Stimulated activated CD4-positive, alpha-beta T cell treated with anti-CD3 and anti-CD28 coated beads, Interleukin-4, amount 100 ng/mL, for 24 hours (primary cell): ENCODE results near the gene GRIA1.

ENCODE experiments used
- DNase-seq: peaks from one replicate; pipeline ENCODE4 v3.0.0-alpha.2; 2020

The GRIA1 gene

DNA sequence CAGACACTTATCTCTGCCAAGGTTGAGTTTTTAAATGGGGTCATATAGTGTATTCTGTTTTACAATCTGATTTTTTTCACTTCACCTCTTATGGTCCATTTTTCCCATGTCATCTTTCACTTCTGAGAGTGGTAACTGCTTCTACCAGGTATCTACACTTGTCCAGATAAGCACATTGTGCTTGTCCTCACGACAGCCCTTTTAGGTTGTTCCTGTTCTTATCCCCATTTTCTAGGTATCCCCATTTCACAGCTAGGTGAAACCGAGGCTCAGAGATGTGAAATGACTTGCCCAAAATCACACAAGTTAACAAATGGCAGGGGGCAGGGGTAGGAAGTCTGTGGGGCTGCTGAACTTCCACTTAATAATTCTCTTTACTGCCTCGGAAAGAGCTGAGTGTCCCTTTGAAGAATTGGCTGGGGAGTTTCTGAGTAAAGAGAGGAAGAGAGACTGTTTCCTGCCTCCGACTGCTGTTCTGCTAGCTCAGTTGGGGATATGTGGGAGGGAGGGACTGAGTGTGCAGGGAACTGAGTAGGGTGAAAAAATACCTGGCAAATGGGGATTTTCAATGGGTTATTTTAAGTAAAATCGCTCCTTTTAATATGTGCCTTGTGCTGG is 255.4 kb downstream of the GRIA1 start:
- no peak for DNase-seq

DNA sequence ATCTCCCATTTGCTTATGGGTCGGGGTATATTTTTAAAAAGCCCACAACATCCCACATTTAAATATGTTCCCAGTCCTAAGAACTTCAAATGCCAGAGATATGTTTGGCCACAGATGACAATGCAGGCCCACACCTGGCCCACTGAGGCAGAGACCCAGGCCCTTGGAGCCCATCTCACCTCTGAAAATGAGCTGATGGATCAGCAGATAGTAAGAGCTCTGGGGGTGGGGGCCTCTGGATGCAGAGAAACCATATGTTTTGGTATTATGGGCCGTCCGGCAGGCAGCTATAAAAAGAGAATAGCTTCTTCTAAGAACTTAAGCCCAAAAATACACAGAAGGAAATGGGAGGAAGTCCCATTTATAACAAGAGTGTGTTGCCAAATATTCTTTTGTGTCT is 256.0 kb downstream of the GRIA1 start:
- DNase-seq, result no peak

DNA sequence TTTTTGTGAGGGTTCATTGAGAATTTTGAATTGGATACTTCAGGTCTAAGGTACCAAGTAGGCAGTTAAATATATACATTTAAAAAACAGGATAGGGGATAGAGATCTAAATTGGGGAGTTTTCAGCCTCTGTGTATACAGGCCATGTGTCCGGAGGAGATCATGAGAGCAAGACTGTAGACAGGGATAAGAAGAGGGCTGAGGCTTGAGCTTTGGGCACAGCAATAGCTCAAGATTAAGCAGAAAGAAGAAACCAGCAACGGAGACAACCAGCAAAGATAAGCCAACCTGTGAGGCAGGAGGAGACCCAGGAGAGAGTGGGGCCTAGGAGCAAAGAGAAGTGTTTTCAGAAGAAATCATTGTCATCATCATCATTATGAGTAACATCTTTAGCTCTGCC is 258.4 kb downstream of the GRIA1 start:
- no peak for DNase-seq

DNA sequence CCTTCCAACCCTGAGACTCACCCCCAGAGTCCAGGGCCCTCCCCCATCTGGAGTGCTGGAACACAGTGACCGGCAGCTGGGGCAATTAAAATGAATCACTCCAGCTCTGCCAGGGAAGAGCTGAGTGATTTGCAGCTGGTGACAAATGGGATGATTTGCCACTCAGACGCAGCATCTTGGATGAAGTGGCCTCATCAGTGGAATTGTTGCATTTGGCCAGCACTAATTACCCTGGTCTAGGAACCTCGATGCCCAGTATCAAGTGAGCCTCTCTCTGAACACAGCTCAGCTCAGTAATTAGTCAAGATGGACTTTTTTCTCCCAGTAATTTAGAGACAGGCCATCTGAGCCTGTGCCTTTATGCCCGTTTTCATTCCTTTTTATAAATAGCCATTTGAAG is 259.5 kb downstream of the GRIA1 start:
- no peak for DNase-seq

DNA sequence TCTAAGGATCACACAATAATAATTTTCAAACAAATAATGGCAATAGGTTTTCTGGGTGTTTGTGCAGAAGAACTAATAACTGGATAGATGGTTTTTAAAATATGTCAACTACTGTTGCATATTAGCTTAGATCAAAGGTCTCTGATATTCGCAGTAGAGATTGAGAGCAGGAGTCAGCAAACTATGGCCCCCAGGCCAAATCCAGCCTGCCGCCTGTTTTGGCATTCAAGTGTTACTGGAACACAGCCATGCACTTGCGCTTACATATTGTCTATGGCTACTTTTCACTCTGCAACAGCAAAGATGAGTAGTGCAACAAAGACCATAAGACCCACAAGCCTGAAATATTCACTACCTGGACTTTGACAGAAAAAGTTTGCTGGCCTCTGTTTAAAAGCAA is 260.8 kb downstream of the GRIA1 start:
- DNase-seq, result no peak

DNA sequence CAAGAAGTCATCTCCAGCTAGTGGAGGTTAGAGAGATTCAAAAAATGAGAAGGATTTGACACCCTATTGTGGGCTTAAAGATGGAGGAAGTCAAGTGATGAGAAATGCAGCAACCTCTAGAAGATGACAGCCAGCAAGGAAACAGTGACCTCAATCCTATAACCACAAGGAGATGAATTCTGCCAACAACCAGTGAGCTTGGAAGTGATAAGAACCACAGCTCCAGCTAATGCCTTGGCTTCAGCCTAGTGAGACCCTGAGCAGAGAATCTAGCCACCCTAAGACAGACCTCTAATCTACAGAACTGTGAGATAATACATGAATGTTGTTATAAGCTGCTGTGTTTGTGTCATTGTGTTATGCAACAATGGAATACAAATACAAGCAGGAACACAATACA is 262.4 kb downstream of the GRIA1 start:
- no peak for DNase-seq

DNA sequence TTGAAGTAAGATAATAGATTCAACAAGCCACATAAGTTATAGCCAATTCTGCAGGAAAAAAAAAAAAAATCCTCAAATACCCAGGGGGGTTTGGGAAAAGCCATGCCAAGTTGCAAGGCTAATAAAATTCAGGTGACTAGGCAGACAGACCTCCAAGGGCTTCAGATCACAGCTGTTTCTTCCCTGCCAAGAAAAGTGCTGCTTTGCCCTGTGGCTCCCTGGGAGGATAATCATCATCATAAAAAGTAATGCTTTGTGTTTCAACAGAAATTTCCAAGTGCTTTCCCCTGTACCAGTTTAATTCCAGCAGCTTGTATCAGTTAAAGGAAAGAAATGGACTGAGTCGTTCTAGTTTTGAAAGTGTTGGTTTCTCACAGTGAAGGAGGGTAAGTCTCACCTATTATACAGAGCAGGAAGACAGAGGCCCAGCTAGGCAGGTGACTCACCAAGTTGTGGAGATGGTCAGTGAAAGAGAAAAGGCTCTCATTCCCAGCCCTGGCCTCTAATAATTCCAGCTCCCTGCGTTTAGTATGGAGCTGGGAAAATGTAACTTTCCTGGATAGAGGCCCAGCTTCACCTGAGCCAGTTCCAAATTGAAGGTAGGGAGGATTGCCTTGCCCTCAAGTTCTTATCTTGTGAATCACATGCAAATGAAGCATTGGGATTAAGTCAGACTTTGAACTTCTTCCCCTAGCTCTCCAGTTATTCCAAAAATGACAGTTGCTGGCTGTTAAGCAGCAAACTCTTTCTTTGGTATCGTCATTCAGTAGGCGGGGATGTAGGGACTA is 263.4 kb downstream of the GRIA1 start:
- DNase-seq, result no peak

DNA sequence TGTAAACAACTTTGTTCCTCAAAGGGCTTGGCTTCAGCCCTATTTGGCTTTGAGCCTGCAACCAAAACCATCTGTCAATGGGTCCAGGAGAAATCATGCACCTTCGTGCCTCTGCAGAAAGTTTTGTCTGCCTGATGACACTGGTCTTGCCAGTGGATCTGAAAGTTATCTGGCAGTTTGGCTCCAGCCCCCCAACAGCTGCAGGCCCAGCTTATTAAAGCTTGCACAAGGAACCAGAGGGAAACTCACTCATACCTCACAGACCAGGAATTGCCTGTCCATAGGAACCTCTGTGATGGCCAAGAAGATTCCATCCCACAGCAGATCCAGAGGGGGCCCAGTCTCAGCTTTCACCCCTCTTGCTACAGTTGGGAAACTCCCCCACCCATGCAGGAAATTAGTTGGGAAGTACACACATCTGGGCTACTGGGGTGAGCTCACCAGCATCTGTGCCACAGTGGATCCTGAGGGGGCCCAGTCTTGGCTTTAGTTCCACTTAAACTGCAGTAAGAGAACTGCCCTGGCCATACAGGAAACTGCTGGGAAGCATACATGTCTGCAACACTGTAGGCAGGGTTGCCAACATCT is 265.5 kb downstream of the GRIA1 start:
- no peak for DNase-seq

DNA sequence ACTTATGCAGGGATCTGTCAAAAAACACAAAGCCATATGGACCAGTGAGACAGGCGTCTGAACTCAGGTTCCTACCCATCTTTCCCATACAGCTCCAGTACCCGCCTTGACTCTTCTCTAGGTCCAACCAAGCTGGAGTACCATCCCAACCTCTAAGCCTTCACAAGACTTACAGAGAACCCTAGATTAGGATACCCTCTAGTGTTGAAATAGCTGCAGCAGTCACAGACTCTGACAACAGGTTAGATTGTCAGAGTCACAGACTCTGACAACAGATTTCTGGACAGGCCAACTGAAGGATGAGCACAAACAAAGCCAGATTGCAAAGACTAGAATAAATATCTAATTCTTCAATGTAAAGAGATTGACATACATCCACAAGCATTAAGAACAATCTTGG is 266.1 kb downstream of the GRIA1 start:
- DNase-seq, result no peak

DNA sequence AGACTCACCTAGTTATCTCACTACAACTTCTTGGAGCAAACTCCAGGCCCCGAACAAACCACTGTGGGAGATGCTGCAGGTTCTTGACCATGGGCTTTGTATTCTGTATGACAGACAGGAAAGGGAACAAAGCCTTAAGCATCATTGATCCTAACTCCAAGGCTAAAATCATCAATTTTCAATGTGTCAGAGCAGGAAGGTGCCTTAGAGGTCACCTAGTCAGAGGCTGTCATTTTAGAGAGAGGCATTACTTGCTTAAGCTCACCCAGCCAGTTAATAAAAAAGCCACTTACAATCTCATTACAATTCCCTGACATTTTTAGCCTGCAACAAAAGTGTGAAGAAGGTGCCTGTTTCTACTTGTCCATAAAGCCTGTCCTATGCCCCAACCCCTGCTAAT is 275.5 kb downstream of the GRIA1 start:
- no peak for DNase-seq

DNA sequence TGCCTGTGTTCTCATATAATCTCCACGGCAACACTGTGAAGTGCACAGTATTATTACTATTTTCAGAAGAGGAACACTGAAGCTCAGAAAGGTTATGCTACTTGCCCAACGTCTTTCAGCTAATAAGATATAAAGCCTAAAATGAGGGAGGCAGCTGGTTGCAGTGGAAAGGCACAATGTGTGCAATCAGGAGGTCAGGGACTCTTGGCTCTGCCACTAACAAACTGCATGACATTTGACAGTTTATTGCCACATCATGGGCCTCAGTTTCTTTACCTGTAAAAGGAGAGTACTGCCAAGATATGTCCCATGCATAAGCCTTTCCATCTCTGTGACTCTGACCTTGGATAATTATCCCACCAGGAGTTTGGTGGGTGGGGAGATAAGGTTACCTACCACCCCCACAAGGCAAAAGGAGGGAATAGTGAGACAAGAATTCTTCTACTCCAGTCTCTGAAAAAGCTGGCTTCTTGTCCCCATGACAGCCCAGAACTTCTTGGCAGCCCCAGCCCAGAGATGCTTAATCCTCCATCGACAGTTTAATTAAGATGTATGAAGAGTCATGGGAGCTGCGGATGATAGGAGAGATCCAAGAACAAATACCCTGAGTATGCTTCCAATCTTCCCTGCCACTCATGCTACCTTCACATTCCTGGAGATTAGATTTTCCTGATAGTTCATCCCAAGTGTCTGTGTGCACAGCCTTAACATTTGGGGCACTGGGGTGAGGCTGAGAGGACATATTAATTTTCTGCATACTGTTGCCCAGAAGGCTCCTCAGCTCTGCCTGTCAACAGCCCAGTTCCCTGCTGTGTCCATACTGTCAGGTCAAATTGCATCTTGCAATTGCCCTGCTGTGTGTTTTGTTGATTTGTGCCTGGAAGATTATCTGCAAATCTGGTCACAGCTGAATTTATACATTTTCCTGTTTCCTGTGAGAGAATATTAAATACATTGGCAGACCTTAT is 277.0 kb downstream of the GRIA1 start:
- no peak for DNase-seq

DNA sequence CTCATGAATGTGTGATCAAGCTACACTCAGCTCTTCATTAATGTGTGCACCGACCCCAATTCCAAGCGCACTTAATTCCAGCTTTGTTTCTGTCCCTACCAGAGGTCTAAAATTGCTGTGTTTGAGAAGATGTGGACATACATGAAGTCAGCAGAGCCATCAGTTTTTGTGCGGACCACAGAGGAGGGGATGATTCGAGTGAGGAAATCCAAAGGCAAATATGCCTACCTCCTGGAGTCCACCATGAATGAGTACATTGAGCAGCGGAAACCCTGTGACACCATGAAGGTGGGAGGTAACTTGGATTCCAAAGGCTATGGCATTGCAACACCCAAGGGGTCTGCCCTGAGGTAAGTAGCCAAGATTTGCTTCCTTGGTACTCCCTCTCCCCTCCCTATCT is 279.6 kb downstream of the GRIA1 start:
- DNase-seq, result no peak

DNA sequence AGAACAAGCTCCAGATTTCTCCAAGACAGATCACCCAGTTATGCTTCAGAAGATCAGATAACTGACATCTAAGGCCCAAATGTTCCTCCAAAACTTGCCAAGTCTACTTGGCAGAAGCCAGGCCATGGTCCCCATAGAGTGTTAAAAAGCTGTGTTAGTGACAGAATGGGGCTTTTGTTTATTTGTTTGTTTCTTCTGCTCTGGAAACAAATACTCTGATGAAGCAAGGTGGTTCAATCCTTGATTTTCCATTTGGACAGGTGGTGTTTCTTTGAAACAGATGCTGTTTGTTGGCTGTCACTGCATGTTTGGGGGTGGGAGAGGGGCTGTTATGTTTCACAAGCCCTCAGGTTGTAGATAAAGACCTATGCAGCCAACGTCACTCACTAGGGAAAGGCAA is 284.2 kb downstream of the GRIA1 start:
- DNase-seq, result no peak

DNA sequence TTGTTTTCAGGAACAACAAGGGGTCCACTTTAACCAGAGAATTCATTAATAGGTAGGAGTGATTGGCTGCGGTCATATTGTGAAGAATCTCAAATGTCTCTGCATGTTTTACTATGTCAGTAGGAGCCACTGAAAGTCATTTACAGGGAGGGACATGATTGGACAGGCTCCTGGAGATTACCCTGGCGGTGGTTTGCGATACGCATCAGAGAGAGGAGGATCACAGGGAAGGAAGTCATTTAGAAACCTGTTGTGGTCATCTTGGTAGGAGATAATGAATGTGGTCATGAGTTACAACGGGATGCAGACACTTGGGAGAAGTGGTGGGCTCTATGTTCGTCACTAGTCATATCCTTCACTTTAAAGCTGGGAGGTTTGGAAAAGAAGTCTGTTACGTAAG is 285.5 kb downstream of the GRIA1 start:
- DNase-seq, result no peak

DNA sequence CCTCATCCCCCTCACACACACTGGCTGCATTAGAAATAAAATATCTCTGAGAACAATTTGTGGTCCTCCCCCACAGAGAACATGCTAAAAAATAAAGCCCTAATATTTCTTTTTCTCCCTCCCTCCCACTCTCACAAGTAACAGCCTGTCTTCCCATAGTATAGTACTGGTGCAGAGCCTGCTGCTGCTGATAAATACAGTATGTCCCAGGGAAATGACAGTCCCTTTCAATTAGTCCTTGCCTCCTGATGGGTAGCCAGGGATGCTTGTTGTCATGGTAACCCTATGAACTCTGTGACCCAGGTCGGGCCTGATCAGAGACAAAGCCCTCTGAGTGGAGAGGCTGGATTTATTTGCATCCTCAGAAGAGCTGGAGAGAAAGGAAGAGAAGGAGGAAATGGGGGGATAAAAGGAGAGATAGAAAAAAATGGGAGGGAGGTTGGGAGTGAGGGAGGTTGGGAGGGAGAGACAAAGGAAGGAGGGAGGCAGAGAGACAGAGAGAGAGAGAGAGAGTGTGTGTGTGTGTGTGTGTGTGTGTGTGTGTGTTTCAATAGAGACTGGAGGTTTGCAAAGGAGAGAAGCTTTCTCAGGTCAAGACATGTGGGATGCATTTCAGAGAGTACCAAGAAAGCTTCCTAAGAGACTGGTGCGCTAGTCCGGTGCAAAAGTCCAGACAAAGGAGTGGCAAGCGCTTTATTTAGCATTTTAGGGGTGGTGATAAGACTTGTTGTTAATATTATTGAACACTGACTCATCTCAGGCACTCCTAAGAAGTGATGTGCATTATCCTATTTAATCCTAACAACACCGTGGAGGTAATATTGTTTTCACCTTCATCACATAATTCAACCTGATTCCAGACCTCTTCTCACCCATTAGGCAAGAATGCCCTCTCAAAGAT is 287.5 kb downstream of the GRIA1 start:
- no peak for DNase-seq

DNA sequence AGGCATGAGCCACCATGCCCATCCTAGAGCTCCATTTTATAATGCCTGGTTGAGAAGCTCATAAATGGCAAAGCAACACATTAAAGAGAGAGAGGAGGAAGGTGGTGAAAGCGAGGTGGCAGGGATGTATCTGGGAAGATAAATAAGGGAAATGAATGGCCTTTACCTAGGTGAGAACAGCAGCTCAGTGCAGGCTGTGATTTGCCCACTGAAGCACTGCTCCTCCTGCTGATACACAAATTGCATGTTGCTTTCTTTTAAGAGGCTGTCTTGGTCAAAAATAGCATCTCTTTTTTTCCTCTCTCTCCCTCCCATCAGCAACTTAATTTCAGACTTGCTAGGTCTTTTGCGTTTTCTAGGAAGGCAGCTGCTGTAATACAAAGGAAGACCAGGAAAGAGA is 289.4 kb downstream of the GRIA1 start:
- no peak for DNase-seq

DNA sequence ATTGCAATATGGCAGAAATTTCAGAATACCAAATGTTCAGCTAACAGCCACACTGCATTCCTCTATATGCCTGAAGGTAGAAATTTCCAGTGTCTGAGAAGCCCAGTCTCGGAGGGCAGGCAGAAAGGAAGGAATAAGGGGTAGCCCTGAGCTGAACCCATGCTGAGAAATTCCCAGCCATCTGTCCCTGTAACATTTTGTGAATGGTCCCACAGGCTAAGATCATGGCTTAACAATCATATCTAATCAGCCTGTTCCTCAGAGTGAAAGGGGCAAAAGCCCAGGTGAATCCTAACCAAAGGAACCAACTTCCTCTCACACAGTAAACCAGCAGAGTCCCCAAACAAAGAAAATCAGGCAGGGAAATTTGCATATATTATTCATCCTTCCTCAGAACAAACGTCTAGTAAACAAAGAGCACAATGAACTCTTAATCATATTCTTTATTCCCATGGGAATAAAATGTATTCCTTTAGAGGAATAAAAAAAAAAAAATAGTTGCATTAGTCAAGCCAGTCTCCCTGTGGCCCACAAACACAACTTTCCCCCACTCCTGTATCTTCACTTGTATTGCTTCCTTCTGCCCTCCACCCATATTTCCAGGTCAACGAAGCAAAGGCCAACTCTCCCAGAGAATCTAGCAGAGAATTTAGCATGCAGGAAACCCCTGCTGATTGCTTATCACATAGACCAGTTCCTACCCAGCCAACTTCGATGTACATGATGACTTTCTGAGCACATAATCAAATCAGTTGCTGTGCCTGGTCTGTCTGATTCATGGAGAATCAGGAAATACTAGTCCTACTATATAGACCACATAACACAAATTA is 290.6 kb downstream of the GRIA1 start:
- no peak for DNase-seq

DNA sequence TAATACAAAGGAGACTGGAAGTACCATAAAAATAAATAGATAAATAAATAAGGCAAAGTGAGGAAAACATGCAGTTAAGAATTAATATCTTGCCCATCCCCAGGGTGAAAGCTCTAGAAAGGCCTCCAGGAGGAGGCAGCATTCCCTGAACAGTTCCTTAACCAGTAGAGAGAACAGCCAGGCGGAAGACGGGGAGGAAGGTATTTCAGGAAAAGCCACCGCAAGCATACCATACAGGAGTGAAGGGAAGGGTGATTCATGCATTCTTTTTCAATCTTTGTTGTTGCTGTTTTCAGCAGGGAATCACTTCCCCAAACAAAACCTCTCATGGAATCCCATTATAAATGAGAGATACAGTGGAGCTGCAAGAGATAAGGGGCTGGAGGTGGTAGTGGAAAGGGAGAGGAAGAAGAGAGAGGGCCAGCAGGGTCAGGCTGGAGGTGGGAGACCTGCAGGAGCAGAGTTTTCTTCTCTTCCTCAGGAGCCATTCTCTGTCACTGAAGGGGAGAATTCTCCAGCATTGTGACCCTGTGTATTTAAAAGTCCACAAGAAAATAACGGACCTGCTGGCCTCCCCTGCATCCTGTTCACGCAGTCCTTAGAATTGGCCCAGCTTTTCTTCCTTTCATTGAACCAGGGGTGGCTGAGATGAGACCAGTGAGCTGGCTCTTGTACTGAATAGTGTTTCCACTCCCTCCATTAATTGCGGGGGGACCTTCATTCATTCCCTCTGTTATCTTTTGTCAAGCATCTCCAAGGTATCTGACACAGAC is 292.3 kb downstream of the GRIA1 start:
- DNase-seq, result no peak

DNA sequence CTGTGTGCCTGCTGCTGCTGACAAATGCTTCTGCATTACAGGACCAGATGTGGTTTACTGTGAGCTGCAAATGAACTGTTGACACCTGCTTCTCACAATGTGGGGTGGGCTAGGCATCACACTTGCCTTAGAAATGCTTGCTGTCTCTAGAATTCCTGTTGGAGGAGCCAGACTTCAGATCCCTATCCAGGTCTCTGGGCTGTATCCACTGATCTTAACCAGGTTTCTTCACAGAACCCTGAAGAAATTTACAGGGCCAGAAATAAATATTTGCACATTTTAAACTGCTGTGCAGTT is 292.8 kb downstream of the GRIA1 start:
- no peak for DNase-seq

DNA sequence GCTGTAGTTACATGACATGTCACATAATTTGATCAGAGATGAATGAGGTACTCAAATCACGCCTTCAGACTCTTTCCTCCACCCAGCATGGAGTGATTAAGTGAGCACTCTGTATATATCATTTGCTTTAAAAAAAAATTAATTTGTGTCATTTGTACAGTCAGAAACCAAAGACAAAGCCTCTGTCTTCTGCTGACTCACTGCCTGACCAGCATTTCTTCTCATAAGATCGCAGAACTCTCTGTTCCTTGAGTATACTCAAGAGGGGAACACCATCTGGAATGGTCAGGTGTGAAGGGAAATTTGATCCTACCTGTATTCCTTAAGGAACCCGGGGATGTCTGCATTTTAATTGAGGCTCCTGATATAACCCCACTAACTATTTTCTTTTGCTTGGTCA is 293.8 kb downstream of the GRIA1 start:
- no peak for DNase-seq

DNA sequence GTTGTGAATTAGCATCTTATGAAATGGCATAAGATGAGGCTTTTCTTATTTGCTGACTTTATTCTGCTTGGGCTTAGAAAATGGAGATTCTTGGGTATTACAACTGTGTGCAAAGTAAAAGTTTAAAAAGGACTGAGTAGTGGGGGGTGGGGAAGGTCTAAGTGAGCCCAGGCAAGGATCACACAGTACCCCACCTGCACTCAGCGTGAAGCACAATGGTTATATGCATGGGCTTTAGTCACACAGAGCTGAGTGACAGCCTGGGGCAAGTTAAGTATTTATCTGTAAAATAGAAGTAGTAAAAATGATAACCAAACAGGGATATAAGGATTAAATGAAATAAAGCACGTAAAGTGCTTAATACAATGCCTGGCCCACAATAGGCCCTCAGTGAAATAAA is 300.9 kb downstream of the GRIA1 start:
- no peak for DNase-seq
